GM13977 (cell line): ENCODE results near the gene RRBP1.
A peak's percentile ranks its signal among the peaks of the same experiment; 100 is the strongest.

Experiments used
- DNase-seq: peaks from one replicate; pipeline ENCODE4 v3.0.0; 2012; ENCODE audit warnings: low spot score
- CTCF ChIP-seq: IDR thresholded peaks from 2 replicates; pipeline ENCODE4 v1.5.1; 2012; ENCODE audit warnings: mild to moderate bottlenecking, control low read depth; ENCODE audit not compliant: insufficient read depth; ENCODE audit errors: extremely low read depth, missing control alignments
- in situ Hi-C: fragments of 300-500 bp; cut with MboI; formaldehyde crosslinking; loops from one replicate; pipeline ENCODE4 v1.12.0; 2022; ENCODE audit warnings: low sequenced_read_pairs, low pct_unique_long_range_greater_than_20kb, mixed read lengths, inconsistent platforms; ENCODE audit not compliant: unreplicated experiment

The RRBP1 gene

GRCh38 chr20:17610566-17611289 lies 71.3 kb downstream of the RRBP1 start:
- in situ Hi-C loops: no loop called here
- DNase-seq: peak; percentile 9

GRCh38 chr20:17609811-17610377 lies 72.1 kb downstream of the RRBP1 start:
- in situ Hi-C loops: loop anchor here (10.0 kb wide), 1 partner anchor 65 kb away; no protein-coding TSS in a partner anchor
- no peak for TF ChIP-seq CTCF
- no peak for DNase-seq

More at GRCh38 chr20:17610566-17611289, 71.3 kb downstream of the RRBP1 start:
- TF ChIP-seq CTCF: no peak

GRCh38 chr20:17608701-17609497 lies 73.1 kb downstream of the RRBP1 start:
- no peak for DNase-seq
- no peak for TF ChIP-seq CTCF
- in situ Hi-C loops: loop anchor here (10.0 kb wide), 1 partner anchor 64 kb away; no protein-coding TSS in a partner anchor

- DNase-seq: no peak
- in situ Hi-C loops: loop anchor here (10.0 kb wide), 1 partner anchor 61 kb away; no protein-coding TSS in a partner anchor
- no peak for TF ChIP-seq CTCF
Measured at GRCh38 chr20:17606001-17606400, 76.0 kb downstream of the RRBP1 start.

GRCh38 chr20:17605131-17605660 lies 76.8 kb downstream of the RRBP1 start:
- no peak for TF ChIP-seq CTCF
- no peak for DNase-seq
- in situ Hi-C loops: loop anchor here (10.0 kb wide), 1 partner anchor 60 kb away; no protein-coding TSS in a partner anchor

- in situ Hi-C loops: loop anchor here (10.0 kb wide), 1 partner anchor 58 kb away; no protein-coding TSS in a partner anchor
Measured at GRCh38 chr20:17602493-17602892, 79.5 kb downstream of the RRBP1 start.

More at GRCh38 chr20:17602493-17602892, 79.5 kb downstream of the RRBP1 start:
- no peak for TF ChIP-seq CTCF
- DNase-seq: no peak
